GM21390 (cell line): ENCODE measurements around the gene FSTL4.

Experiments
- ATAC-seq: cut with Tn5 transposase; IDR thresholded peaks from one replicate; pipeline ENCODE4 v1.9.1; 2021; ENCODE audit not compliant: unreplicated experiment

The FSTL4 gene

DNA sequence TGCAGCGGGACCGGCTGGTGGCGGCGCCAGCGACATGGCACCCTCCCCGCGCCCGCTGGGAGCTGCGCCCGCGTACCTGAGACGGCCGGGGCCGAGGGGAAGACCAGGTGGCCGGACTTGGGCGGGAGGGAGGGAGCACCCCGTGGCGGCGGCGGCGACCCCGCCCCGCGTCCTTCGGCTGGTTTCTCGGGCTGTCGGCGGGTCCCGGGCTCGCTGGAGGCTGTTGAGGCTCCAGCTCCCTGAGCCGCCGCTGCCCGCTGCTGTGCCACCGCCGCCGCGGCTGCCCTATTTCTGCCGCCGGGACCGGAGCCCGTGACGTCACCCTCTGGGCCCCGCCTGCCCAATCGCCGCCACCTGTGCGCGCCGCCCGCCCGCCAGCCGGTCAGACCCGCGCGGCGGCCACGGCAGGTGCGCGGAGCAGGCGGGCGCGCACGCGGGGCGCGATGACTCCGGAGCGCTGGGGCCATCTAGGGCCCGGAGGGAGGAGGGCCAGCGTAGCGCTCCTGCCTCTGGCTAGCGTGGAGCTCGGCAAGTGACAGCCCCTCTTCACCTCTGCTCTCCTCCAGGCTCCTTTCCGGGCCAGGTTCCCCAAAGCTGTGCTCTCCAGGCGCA is at the start of gene FSTL4:
Gene FSTL4 (minus strand): TSS at position 293 of the 612 bp plus-strand sequence.
- ATAC-seq, result no peak

GRCh38 chr5:133661389-133661788 is 49.0 kb upstream of the FSTL4 start:
- no peak for ATAC-seq

GRCh38 chr5:133658327-133658726 is 46.0 kb upstream of the FSTL4 start:
- ATAC-seq, result no peak

DNA sequence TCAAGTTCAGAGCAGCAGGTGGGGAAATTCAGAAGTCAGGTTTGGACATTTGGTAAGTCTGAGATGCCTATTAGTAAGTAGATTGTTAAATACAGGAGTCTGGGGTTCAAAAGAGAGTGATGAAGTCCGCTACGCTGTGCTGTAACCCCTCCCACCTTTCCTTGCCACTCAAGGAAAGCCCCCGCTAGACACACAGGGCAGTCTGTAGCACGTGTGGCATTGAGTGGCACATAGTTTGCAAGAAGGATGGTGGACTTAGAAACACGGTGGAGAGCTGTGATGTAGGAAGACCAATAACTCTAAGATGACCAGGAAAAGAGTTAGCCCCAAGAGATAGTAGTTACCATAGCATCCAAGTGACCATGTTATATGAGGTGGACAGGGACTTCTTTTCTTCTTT is 44.7 kb upstream of the FSTL4 start:
- ATAC-seq, result no peak

GRCh38 chr5:133655966-133656365 is 43.6 kb upstream of the FSTL4 start:
- no peak for ATAC-seq

GRCh38 chr5:133653760-133654049 is 41.4 kb upstream of the FSTL4 start:
- ATAC-seq, result no peak

DNA sequence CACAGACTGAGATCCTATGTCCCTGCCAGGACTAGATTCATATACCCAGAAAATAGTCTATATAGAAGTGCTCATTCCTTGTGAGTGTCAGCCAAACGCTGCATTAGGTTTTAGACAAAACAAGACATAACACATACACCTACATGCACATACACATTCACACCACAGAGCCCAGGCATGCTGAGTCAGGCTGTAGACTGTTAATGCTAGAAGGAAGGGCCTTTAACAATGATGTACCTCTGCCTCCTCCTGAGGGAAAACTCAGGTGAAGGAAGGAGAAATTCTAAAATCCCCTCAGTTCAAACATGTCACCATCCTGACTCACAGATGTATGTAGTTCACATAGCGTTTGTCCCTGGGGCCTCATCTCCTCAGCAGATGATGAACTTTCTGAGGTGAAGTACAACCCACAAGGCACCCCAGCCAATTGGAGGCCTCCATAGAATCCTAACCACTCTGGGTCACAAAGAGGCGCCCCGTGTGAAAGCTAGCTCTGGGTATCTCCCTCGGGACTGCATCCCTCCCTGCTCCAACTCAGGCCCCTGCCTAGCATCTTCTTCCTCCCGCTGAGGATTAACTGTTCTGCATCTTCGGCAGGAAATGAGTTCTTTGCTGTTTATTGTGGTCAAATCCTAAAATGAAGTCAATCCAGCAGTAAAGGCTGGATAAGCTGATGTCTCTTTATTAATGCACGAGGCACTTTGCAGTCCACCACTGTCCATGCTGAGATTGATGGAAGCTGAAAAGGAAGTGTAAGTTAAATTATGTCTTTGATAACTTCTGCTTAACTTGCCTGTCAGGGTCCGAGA is 40.8 kb upstream of the FSTL4 start:
- ATAC-seq, result no peak

DNA sequence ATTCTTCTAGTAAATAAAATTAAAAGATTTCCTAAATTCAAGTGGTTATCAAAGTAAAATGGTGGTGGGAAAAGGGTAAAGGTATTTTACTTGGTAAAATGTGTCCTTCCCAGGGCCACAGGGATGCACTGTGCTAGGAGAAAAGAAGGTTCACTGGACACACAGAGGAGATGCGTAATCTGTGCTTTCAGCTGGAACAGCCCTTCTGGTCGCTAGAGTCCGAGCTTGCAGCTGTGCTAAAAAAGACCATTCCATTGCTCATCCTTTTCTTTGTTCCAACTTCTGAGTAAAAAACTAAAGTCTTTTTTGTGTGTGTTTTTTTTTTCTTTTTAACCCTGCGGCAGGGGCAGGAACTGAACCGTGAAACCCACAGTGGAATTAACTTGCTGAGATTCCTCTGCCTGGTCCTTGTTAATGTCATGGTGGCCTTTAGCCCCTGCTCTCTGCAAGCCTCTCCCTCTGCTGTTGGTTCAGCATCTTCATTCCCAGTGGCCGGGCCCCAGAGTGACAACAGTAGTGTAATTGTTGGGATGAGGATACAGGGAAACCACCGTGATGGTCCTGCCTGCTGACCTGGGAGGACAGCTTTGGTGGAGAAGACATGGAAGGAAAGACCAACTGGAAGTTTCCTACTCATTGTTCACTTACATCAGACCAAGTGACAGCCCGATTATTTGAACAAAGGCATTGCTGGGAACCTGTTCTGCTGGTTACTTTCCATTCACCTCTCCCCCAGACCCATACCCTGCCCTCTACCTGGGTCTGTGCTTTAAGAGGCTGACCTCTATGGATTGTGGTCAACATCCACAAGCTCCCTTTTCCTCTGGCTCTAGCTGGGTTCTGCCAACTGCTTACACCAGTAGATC is 31.9 kb upstream of the FSTL4 start:
- ATAC-seq, result no peak

GRCh38 chr5:133643365-133643764 is 31.0 kb upstream of the FSTL4 start:
- ATAC-seq, result no peak

DNA sequence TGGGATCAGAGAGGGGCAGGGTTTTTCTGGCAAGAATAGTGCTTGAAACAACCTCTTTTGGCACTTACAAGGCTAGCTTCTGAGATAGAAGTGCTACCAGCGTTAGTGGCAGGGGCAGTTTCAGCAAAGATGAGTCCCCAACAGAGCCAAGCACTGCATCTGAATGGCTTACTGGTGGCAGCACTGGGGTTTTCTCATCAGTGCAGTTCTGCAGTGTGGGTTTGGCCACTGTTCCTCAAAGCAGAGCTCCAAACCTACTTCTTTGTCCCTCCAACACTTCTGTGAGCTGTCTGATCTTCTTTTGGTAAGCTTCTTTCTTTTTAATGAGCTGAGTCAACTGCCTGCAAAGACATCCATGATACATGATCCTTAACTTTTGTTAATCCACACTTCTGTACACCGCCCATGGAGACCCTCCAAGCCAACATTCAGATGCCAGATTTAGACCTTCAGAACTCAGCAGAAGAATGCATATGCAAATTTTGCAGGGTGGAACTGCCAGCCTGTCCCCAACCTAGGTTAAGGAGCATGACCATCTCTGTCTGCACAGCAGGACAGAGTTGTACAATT is 29.9 kb upstream of the FSTL4 start:
- no peak for ATAC-seq

DNA sequence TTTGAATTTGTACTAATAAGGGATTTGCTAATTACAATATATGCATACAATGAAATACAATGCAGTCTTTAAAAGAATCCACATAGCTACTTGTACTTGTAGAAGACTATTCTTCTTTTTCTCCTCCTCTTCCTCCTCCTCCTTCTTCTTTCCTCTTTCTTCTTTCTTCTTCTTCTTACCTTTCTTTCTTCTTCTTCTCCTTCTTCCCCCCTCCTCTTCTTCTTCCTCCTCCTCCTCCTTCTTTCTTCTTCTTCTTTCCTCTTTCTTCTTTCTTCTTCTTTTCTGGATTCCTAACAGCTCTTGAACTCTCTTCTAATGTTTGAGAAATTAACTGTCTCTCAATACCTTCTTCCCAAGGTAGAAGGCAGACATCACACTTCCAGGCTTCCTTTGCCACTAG is 29.3 kb upstream of the FSTL4 start:
- no peak for ATAC-seq

DNA sequence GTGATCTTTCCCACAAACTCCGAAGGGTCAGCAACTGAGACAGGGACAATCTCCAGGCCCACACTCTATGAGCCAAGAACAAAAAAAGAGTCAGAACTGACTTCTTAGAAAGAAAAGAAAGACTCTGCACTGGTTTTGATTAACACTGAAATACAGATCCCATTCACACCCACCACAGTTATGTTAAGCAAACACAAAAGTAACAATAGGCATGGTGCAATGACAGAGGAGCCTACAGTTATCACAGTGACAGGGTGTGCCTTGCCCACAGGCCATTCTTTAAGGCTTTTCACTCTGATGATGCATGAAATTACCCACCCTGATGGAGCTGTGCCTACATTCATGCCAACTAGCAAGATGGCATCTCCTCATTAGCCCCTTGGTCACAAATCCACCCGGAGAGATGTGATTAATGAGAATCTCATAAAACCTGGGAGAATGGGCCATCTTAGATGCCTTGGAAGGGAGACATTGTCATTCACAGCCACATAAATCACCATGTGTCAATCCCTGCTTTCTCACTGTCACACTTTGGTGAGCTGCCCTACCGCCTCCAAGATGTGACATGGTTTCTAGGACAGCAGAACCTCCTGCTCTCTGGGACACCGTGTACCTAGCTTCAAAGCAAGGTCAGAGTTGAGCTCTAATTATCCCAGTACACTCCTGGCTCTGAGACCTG is 27.6 kb upstream of the FSTL4 start:
- ATAC-seq, result no peak

- ATAC-seq, result no peak
These were observed 26.1 kb upstream of the FSTL4 start for GRCh38 chr5:133638436-133638835.

DNA sequence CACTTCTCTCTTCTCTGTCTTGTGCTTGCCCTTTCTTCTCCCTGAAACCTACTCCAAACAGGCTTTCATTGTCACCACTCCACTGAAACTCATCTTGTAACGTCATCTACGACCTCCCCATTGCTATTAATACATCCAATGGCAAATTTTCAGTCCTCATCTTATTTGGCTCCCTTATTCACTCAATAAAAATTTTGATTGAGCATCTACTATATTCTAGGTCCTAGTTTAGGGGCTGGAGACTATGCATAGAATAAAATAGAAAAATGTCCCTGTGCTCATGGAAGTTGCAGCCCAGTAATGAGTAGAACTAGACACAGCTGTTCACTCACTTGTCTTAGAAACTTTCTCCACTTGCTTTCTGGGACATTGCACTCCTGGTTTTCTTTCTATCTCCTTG is 24.9 kb upstream of the FSTL4 start:
- ATAC-seq, result no peak

DNA sequence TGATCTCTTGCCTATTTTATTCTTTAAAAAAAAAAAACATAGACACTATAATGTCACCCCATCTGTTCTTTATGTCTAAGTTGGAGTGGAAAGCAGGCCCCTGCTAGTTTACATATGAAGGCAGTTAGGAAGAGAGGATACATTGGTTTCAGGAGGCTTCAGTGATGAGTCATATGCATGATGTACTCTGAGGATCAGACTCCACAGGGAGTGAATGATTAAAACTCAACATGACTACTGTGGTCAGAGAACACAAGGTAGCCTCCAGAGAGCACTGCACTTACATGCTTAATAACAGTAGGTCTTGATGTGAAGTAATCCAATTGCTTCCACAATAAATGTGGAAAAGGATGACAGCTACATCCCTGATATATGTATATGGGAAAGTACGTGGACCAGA is 22.7 kb upstream of the FSTL4 start:
- ATAC-seq, result no peak

DNA sequence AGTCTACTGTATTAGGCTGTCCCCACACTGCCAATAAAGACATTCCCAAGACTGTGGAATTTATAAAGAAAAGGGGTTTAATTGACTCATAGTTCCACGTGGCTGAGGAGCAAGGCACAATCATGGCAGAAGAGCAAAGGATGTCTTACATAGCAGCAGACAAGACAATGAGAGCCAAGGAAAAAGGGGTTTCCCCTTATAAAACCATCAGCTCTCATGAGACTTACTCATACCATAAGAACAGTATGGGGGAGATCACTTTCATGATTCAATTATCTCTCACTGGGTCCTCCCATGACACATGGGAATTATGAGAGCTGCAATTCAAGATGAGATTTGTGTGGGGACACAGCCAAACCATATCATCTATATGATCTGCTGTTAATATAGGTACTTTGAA is 14.8 kb upstream of the FSTL4 start:
- no peak for ATAC-seq

- no peak for ATAC-seq
These were observed 12.0 kb upstream of the FSTL4 start for GRCh38 chr5:133624316-133624715.

GRCh38 chr5:133618141-133618540 is 5.8 kb upstream of the FSTL4 start:
- ATAC-seq, result no peak

GRCh38 chr5:133613743-133614142 is 1.4 kb upstream of the FSTL4 start:
- ATAC-seq, result no peak

DNA sequence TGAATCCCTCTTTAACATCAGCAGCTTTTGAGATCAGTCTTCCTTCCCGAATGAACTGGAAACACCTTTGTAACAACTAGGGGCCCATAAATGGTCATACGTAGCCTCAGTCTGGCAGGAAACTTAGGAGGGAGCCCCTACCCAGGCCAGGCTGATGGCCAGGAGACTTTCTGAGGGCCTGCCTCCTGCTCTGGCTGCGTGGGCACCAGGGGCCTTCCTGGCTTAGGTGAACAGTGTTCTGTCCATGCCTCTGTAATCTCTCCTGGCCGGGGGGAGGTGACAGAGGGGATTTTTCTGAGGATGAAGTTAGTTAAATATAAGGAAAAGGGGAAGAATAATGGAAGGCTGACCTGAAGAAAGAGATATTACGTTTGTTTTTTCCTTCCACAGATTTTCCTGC is 843 bp upstream of the FSTL4 start:
- no peak for ATAC-seq
